Metanephros (tissue), 2 donors: Measurements from ENCODE around the gene SPZ1. TPM values are rescaled to one million over a fixed set of nuclear protein-coding genes. Genes with fewer than 3 reads are reported as not detected.

ENCODE experiments used
- small RNA-seq: library from RNA; depleted of rRNA; stranded (forward); fragments of <200 nt; gene quantifications from one replicate; pipeline ENCODE3, GENCODE V24; 2014; ENCODE audit warnings: low replicate concordance
- total RNA-seq: library from RNA; depleted of rRNA; stranded (reverse); fragments of >200 nt; gene quantifications from one replicate; pipeline ENCODE4 v1.2.3, GENCODE V29; 2014

SPZ1 gene, protein sequence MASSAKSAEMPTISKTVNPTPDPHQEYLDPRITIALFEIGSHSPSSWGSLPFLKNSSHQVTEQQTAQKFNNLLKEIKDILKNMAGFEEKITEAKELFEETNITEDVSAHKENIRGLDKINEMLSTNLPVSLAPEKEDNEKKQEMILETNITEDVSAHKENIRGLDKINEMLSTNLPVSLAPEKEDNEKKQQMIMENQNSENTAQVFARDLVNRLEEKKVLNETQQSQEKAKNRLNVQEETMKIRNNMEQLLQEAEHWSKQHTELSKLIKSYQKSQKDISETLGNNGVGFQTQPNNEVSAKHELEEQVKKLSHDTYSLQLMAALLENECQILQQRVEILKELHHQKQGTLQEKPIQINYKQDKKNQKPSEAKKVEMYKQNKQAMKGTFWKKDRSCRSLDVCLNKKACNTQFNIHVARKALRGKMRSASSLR
- total RNA-seq, result not detected

DNA sequence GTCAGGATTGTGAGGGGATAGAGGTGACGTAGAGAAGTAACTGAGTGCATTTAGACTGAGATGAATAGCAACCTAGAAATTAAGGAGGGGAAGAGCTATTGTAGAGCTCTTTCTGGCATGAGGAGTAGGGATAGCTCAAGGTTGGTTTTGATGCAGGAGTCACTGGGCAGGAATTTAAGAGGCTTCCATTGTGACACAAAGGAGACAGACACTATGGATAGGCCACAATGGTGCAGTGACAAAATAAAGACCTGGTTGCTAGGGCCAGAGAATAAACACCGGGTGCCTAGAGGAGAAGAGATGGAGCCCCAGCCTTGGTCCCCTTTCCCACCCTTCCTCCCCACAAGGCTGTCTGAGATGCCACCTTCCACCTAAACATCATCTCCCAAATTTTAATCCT, at the start of gene SPZ1:
TSS of gene SPZ1 (plus strand) at position 301 of the 400 bp plus-strand sequence. CDS start 214 bp downstream, outside the sequence.

Small RNA genes within 50 kb of the gene (small RNA-seq; reads per million reads assigned to genes)
- gene AC026410.2 (not detected), gene RF00322 (not detected), gene RNU6-211P (0.25 reads per million, percentile 18 among the genes with 10 or more reads in this experiment)

Other genes starting within 250 kb of the SPZ1 start
- gene SERINC5, start 64.0 kb upstream of the SPZ1 start, total RNA-seq, result 71.2 TPM
- gene ZFYVE16, start 88.1 kb downstream of the SPZ1 start, total RNA-seq, result 75.2 TPM
- gene FAM151B, start 168.1 kb downstream of the SPZ1 start, total RNA-seq, result 5.0 TPM